ENCODE results near the gene TRPM2. TPM values are rescaled to one million over a fixed set of nuclear protein-coding genes. Genes with fewer than 3 reads are reported as not detected.

TRPM2 gene
- total RNA-seq, 1 experiment from 2014 or later, result 28.1 TPM

- no peak for TF ChIP-seq ZBTB33 (IDR thresholded peaks at IDR 0.05; ENCODE audit: extremely low read depth, insufficient replicate concordance, low read length)
Observed at GRCh38 chr21:44449473-44450363, 96.3 kb downstream of the TRPM2 start (continued).

- no peak overlapping the region for H3K9ac ChIP-seq (ENCODE audit: low read length)
- no peaks in the 10 kb centered on the region for H3K36me3 ChIP-seq (ENCODE audit: control insufficient read depth in 1 of 2, insufficient read depth in 2 of 2, low read length in 2 of 2)
- ChIA-PET RAD21 (ENCODE audit: low non-redundant PET in 1 of 2, low total read pairs in 2 of 2, uncharacterized antibody in 2 of 2, unreplicated experiment in 2 of 2) (no interaction called here), CTCF (no interaction called here), POLR2A (no interaction called here)
- BruUV-seq (replicated peaks), result no TSS peak
- ATAC-seq, result no peak
- H4K20me1 ChIP-seq (ENCODE audit: insufficient read depth), result no peaks in the 10 kb centered on the region
- no peak overlapping the region for H3K27ac ChIP-seq (ENCODE audit: low read depth, low read length)
- H3K4me3 ChIP-seq (replicated peaks in 1 of 2; ENCODE audit: low read depth in 1 of 2, low read length in 2 of 2), result no peak overlapping the region
- H3K4me2 ChIP-seq (ENCODE audit: low read length), result no peak overlapping the region
- H3K79me2 ChIP-seq (ENCODE audit: insufficient read depth, low read length), result no peaks in the 10 kb centered on the region
- no peak overlapping the region for H2AFZ ChIP-seq (ENCODE audit: low read depth, low read length, poor library complexity, severe bottlenecking)
- H3K27me3 ChIP-seq (ENCODE audit: insufficient read depth, low read length), result peaks cover 26% of the 10 kb centered on the region
- no peaks in the 10 kb centered on the region for H3K4me1 ChIP-seq (ENCODE audit: control insufficient read depth in 1 of 2, insufficient read depth in 2 of 2, low read length in 2 of 2)
- intact Hi-C loops (cut with micrococcal nuclease), result no loop called here
- no peak for DNase-seq (ENCODE audit: low read depth, low spot score)
- H3K9me2 ChIP-seq (ENCODE audit: insufficient read depth), result no peaks in the 10 kb centered on the region
- no peaks in the 10 kb centered on the region for H3K9me3 ChIP-seq (ENCODE audit: control insufficient read depth in 1 of 2, insufficient read depth in 1 of 2, low read depth in 1 of 2, low read length in 2 of 2)
- TF ChIP-seq CTCF (IDR thresholded peaks at IDR 0.05 in 2 of 3, conservative IDR thresholded peaks at IDR 0.05 in 1 of 3; ENCODE audit: borderline replicate concordance in 1 of 3, insufficient read depth in 1 of 3, low read depth in 2 of 3, low read length in 2 of 3) (no peak), POLR2AphosphoS5 (IDR thresholded peaks at IDR 0.05; ENCODE audit: low read depth, low read length) (no peak), TCF7L2 (IDR thresholded peaks at IDR 0.05; ENCODE audit: borderline replicate concordance, extremely low read depth, insufficient read depth, insufficient read length) (no peak), SRF (IDR thresholded peaks at IDR 0.05; ENCODE audit: low read depth) (no peak), ATF3 (IDR thresholded peaks at IDR 0.05) (no peak), SP1 (IDR thresholded peaks at IDR 0.05; ENCODE audit: low read depth) (no peak), CBX3 (IDR thresholded peaks at IDR 0.05; ENCODE audit: low read depth) (no peak), ZBTB33 (IDR thresholded peaks at IDR 0.05; ENCODE audit: extremely low read depth, insufficient replicate concordance, low read length) (no peak), REST (IDR thresholded peaks at IDR 0.05; ENCODE audit: low read depth) (no peak), POLR2A (IDR thresholded peaks at IDR 0.05; ENCODE audit: borderline replicate concordance, extremely low read depth, insufficient read depth, insufficient read length) (no peak), SIN3A (IDR thresholded peaks at IDR 0.05; ENCODE audit: low read depth) (no peak), FOSL1 (IDR thresholded peaks at IDR 0.05; ENCODE audit: low read depth) (no peak), JUND (IDR thresholded peaks at IDR 0.05) (no peak)
Observed at GRCh38 chr21:44450402-44450801, 97.0 kb downstream of the TRPM2 start.
